Pons (tissue), 1 donor: Measurements from ENCODE around the gene THSD7B.
"Not testable (repeated sequence)": the region's sequence is repeated elsewhere in the genome, so short reads cannot be mapped to it uniquely, and the experiment has no call there.

Experiments used
- DNase-seq: peaks from one replicate; pipeline ENCODE4 v3.0.0-alpha.2; 2016; ENCODE audit warnings: low spot score

THSD7B gene

DNA sequence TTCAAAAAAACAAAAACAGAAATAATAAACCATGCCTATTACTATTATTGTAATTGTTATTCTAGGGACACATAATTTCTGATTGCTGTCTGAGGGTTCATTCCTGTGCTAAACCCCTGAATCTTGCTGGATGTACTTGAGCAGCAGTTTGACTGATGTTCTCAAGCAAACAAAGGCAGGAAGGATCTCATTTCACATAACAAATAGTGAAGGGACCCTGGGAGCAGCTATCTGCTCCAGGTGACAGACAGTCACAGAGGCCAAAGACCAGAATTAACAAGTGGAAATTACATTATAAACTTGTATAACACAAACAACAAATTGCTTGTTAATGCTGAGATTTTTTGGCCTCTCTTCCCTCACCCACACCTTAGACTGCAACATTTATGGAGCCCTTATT is 284.2 kb downstream of the THSD7B start:
- no peak for DNase-seq

DNA sequence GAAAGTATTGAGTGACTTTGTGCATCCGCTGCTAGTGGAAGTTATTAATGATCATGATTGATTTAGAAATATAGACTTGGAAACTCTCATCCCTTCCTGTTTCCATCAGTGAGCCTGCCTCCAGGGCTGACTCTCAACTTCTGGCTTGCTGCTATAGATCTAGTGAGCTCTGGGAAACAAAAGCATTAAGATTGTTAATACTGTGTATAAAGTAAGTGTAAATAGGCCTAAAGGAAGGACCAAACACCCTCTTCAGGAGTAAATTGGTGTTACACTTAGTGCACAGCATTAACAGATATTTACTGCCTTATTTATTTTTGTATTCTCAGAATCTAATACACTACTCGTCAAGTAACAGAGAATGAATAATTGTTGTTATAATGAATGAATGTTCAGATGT is 285.6 kb downstream of the THSD7B start:
- DNase-seq, result no peak

DNA sequence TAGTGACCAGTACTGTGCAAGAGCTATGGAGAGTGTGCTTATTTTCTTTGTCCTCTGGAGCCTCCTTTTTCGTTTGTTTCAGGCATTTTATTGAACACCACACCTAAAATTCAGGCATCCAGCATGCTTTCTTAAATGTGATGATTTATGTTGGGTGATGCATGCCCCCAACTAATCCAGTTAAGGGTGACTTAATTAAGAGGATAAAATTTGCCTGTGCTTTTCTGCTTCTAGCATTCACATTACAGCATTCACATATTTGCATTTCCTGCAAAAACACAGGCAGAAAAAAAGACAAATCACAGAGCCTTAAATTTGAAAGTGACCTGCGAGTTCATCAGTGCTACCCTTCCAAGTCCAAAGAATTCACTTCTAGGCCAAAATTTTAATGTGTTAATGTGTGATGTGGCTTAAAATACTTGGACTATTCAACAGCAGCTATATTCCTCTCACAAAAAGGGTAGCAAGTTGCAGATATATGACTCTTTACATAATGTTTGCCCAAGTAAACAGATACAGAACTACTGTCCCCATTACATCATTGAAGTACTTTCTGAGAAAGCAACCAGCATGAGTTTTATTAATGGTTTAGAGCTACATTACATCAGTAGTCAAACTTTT is 286.5 kb downstream of the THSD7B start:
- no peak for DNase-seq

DNA sequence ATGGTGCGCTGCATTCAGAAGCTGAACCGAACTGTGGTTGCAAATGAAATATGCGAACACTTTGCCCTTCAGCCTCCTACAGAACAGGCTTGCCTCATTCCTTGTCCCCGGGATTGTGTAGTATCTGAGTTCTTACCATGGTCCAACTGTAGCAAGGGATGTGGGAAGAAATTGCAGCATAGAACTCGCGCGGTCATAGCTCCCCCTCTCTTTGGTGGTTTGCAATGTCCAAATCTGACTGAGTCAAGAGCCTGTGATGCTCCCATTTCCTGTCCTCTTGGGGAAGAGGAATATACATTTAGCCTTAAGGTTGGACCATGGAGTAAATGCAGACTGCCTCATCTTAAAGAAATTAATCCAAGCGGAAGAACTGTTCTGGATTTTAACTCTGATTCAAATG is 291.4 kb downstream of the THSD7B start:
- no peak for DNase-seq

DNA sequence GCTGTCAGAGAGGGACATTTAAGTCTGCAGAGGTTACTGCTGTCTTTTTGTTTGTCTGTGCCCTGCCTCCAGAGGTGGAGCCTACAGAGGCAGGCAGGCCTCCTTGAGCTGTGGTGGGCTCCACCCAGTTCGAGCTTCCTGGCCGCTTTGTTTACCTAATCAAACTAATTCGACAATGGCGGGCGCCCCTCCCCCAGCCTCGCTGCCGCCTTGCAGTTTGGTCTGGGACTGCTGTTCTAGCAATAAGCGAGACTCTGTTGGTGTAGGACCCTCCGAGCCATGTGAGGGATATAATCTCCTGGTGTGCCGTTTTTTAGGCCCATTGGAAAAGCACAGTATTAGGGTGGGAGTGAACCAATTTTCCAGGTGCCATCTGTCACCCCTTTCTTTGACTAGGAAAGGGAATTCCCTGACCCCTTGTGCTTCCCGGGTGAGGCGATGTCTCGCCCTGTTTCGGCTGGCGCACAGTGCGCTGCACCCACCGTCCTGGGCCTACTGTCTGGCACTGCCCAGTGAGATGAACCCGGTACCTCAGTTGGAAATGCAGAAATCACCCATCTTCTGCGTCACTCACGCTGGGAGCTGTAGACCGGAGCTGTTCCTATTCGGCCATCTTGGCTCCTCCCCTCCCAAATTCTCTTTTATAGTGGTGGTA is 310.9 kb downstream of the THSD7B start:
- not testable (repeated sequence) for DNase-seq

DNA sequence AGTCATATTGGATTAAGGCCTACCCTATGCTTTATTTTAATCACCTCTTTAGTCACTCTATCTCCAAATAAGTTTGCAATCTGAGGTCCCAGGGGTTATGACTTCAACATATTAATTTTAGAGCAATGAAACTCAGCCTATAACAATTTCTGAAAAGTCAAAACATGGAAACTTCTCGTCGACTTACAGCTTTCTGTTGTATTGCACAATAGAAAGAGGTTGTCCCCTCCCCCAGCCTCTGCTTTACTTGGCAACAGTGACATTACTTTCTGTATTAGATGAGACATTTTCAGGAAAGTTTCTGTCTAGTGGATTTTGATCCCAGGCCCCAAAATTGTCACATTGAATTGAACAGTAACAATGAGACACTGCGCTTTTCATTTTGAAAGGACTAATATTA is 326.4 kb downstream of the THSD7B start:
- no peak for DNase-seq

DNA sequence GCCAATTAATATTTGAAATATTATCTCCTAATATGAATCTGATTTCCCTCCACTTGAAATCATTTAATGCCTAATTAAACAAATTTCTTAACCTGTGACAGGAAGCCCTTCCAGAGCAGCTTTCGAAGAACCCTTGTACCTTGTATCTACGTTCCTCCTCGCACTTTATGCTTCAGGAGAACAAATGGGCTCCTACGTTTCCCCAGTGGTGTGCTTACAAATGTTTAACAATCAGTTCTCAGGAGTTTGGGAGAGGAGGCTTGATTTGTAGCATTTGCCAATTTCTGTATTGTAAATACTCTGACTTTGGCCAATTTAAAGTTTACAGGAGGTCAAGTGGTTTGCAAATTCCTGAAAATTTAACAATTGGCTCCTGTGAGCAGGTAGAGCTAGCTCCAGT is 327.8 kb downstream of the THSD7B start:
- DNase-seq, result no peak

DNA sequence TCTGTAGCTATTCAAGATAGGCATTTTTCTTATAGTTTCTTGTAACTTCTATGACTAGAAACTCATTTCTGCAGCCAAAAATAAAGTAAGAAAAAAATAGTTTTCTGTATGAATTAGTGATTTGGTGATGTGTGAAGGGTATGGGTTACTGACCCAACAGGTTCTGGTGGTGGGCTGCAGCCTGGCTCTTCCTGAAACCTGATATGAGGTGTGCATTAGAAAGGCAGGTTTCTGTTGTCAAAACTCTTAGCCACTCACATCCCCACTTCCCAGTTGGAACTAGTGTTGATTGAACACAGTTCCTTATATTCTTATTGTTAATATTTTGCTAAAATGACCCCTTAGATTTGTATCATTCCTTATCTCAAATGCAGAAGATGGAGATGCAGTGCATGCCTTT is 330.8 kb downstream of the THSD7B start:
- DNase-seq, result no peak

DNA sequence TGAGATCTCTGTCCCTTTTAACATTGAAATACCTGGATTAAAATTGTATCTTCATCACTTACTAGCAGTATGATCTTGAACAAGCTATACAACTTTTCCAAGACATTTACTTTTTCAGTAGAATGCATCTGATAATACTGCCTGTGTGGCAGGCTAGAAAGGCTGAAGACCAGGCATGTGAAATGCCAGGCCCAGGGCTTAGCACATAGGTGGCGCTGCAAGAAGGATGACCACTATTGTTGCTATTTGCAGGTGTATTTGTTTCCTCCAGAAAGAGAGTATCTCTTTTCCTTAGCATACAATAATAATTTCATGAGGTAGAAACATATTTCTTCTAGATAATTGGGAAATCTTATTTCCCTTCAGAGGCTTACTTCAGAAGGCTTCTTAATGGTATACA is 331.3 kb downstream of the THSD7B start:
- no peak for DNase-seq

DNA sequence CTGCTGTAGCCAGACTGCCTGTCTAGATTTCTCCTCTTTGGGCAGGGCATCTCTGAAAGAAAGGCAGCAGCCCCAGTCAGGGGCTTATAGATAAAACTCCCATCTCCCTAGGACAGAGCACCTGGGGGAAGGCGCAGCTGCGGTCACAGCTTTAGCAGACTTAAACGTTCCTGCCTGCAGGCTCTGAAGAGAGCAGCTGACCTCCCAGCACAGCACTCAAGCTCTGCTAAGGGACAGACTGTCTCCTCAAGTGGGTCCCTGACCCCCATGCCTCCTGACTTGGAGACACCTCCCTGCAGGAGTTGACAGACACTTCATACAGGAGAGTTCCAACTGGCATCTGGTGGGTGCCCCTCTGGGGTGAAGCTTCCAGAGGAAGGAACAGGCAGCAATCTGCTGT is 336.5 kb downstream of the THSD7B start:
- not testable (repeated sequence) for DNase-seq

DNA sequence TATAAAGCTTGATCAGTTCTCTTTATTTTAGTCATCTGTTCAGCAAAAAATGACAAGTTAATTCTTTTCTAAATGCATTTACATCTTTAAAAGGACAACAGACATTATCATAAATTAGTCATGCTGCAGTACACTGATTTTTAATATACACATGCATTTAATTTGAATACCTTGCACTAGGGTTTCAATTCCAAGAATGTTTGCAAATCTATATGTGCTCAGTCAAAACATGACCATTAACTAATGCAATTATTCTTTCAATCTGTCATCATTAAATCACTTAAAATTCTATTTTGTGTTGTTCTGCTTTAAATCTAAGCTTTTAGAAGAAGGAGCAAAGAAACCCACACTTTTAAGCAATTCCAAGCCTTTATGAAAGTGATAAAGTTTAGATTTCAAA is 342.6 kb downstream of the THSD7B start:
- DNase-seq, result no peak

DNA sequence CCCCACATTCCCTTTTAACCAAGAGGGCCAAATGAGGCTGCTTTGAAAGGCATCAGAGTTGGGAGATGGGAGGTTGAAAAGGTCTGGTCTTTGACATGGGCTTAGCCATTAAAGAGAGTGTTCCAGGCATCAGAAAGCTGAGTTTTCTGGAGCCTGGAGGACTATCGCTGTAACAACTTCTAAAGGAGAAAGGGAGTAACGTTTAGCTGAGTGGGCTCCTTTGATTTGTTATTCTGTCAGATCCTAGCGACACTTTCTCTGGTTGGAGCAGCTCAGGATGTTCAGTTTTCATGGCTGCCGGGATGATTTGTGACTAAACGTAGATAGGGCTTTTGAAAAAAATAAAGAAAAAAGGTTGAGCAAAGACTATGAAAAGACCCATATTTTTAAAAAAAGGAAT is 346.6 kb downstream of the THSD7B start:
- no peak for DNase-seq

DNA sequence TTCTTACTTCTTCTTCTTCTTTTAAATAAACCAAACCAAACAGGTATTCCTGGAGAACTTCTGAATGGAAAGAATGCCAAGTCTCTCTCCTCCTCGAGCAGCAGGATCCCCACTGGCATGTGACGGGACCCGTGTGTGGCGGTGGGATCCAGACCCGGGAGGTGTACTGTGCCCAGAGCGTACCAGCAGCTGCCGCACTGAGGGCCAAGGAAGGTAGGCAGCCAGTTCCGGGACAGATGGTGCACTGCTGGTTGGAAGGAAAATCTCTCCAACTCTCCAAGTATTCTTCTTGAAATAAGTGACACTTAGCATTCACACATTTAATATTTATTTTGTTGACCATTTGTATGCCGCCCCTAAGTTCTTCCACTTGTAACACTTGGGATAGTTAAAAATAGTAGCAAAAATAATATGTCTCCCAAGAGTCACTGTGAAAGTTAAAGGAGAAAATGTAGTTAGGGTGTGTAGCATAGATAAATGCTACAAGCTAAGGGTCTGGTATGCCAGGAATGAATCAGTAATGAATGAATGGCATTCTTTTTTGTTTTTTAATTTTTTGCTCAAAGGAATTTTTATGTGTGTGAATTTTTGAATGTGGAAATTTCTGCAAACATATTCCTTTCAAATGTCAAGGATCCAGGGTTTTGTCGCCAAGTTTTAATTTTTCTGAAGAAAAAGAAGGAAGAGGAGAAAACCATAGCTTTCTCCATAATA is 349.9 kb downstream of the THSD7B start:
- no peak for DNase-seq

DNA sequence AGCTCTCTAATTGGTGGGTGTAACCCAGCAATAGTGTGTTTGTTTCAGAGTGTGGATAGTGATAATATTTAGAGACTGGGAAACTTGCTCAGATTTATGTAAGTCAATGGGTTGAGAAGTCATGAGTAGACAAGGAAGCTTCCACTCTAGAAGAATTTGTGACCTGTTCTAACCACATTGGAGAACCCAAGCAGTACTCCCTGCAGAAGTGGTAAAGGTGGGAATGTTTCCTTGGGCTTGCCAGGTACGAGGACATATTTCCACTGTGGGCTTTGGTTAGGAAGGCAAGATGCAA is 350.4 kb downstream of the THSD7B start:
- DNase-seq, result no peak

DNA sequence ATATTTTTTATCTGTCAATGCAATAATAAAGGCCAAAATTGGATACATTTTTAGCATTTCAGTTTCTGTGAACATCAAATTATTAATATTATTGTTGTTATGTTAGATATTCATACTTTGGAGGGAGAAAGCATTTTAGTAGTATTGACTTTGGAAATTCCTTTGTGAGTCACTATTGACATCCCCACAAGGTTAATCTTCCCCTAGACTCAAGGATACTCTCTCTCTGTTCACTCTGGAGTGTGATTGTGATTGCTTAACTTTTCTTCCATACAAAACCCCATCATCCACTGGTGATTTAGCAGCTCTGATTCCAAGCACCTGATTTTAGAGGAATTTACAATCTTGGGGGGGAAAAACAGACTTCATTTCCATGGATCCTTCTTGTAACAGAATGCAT is 352.0 kb downstream of the THSD7B start:
- DNase-seq, result no peak

DNA sequence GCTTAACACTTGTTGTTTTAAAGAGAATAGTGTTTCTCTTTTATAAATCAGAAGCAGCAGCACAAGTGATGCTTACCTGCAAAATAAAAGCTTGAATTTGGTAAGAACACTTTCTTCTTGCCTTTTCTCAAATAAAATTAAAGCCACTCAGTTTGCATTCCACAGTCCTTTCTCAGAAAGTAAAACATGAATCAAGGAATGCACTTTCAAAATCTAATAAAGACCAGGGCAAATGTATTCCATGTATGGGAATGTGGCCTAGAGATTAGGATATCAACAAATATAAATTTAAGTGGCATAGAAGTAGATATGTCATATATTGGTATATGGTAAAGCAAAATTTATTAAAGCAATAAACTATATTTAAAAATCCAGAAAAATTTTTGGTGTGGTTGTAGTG is 352.8 kb downstream of the THSD7B start:
- DNase-seq, result no peak

DNA sequence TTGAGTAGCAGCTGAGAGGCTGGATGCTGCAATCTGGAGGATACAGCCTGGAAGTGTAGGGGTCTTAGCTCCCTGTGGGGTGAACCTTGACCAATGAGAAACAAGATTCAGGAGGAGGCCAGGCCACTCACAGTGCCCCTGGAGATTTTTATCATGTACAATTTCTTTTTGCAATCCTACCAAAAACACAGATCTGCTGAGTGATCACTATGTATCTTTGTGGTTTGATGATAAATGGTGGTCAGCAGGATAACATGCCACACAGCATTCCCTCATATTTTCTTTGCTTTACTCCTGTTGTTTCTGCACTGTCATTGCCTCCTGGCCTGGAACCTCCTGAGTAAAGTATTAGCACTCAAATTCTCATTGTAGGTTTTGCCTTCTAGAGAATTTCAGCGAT is 357.9 kb downstream of the THSD7B start:
- no peak for DNase-seq

DNA sequence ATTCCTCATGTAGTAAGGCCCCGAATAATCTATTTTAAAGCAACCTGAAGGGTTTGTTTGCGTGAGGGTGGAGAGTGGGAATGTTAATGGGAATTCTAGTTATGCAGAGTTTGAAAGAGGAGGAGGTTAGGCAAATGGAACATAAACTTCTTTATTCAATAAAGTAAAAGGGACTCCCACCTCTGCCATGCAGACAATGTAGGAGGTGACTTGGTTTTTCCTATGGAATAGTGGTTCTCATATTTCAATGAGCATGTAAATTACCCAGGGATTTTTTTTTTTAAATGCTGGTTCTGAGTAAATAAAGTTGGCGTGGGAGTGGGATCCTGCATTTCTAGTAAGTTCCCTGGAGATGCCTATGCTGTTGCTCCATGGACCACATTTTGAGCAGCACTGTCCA is 367.9 kb downstream of the THSD7B start:
- no peak for DNase-seq

DNA sequence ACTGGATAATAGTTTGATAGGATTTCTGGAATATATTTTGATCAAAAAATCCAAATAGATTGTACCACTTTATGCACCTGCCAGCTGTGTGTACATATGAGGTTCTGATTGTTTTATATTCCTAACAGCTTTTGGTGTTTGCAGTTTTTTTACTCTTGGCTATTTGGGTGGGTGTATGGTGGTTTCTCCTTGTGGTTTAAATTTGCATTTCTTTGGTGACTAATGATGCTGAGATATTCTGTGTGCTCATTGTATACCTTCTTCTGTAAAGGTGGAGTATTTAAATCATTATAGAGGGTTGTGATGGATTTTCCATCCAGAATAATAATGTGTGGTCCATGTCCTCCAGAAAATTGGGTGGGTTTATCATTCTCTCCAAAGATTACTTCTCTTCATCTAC is 372.9 kb downstream of the THSD7B start:
- DNase-seq, result no peak

DNA sequence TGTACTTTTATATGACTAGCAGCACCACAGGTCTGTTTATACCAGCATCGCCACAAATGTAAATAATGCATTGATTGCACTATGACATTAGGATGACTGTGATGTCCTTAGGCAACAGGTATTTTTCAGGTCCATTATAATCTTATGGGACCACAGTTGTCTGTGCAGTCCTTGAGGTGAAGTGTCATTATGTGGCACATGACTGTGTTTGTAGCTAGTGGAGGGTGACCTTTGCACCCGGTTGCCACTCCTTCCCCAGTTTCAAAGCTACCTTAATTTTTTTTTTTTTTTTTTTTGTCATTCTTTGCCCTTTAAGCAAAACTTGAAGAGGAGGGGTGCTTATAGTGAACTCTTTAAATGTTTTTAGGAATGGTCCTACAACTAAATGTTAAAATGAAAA is 386.4 kb downstream of the THSD7B start:
- DNase-seq, result no peak

DNA sequence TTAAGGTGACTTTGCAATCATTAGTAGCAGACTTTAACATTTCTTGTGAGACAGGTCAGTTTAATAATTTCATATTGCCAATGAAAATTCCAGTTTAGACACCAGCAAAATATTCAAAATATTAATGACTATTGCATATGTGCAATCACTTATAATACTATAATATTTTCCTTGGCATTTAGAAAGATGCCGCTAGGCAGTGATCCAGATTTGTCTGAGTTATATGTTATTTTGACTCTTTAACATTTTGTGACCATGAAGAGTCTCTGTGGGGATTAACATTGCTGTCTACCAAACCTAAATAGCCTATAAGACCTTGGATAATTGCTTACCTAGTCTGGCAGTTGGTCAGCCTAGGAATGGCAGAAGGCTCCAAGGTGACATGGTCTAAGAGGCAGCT is 389.6 kb downstream of the THSD7B start:
- DNase-seq, result no peak

DNA sequence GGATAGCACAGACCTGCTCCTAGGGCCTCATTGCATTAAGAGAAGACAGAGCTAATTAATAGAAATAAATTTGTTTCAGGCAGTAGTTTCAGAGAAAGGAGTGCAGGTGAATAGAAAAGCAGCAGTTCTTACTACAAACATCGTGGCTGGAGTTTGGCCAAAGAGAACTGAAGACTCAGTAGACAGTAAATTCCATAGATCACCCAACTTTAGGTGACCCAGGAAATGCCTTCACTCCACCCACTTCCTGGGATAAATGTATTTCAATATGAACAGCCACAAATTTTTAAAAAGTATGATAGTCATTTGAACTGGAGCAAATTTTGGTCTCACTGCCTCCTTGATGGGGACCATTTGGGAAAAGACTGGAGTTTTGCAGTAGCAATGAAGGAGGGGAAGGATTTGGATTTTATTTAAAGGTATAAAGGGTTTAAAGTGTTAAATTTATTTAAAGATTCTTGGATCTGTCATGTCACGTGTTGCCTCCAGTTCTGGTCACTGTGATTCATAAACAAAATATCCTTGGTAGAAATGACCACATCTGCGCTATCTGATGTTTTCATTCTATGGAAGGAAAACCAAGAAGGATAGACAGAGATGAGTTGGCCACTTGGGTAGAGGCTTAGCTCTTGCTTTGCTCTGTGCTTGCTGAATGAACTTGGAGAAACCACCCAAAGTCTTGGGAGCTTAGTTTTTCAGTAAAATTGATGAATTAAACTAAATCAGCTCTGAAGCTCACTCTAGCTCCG is 390.2 kb downstream of the THSD7B start:
- DNase-seq, result no peak

DNA sequence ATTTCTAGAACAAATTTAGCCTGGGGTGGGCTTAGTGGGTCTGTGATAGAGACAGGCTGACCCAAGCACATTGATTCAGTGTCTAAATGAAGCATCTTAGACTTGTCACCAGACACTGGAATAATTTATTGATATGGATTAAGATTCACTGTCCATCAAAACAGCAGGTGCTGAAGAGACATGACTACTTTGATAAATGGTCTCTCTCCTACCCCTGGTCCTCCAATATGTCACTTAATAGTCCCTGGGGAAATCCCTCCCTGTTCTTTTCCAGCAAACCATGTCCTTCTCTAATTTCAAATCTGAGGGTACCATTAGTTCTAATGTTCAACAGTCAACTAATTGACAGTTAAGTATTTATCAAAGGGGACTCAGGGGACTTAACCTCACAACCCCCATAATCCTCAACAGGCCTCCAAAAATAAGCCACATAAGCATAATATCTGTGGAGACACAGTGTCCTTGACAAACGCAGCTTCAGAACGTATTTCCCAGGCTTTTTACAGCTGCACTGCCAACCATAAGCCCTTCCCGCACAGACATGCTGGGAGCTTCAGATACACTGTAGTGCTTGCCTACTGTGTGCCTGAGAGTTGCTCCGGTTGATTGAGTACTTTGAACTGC is 391.0 kb downstream of the THSD7B start:
- DNase-seq, result no peak
